Subcutaneous abdominal adipose tissue (tissue), 5 donors: ENCODE results near the gene MEIS2.

Experiments used
- H3K27ac ChIP-seq: one replicate; pipeline ENCODE4 v1.7.0; 2013; ENCODE audit warnings: low read depth, mild to moderate bottlenecking, inconsistent platforms, low read length, moderate library complexity
- H3K27me3 ChIP-seq, 5 donors: one replicate each; pipeline ENCODE4 v1.7.0; 2013; ENCODE audit warnings: low read length in 5 of 5, inconsistent platforms in 1 of 5; ENCODE audit not compliant: control insufficient read depth in 5 of 5, insufficient read depth in 4 of 5
- H3K36me3 ChIP-seq, 5 donors: one replicate each; pipeline ENCODE4 v1.7.0; 2013; ENCODE audit warnings: low read length in 5 of 5; ENCODE audit not compliant: control insufficient read depth in 5 of 5, insufficient read depth in 5 of 5
- H3K4me1 ChIP-seq, 5 donors: one replicate each; pipeline ENCODE4 v1.7.0; 2013; ENCODE audit warnings: low read length in 5 of 5, mild to moderate bottlenecking in 3 of 5, moderate library complexity in 1 of 5; ENCODE audit not compliant: control insufficient read depth in 5 of 5, insufficient read depth in 5 of 5
- H3K4me3 ChIP-seq, 5 donors: one replicate each; pipeline ENCODE4 v1.7.0; 2013; ENCODE audit warnings: low read length in 5 of 5, low read depth in 1 of 5
- H3K9ac ChIP-seq, 5 donors: one replicate each; pipeline ENCODE4 v1.7.0; 2013; ENCODE audit warnings: low read length in 5 of 5, mild to moderate bottlenecking in 4 of 5, moderate library complexity in 3 of 5
- H3K9me3 ChIP-seq, 5 donors: one replicate each; pipeline ENCODE4 v1.7.0; 2013; ENCODE audit warnings: low read length in 5 of 5; ENCODE audit not compliant: control insufficient read depth in 5 of 5
- donor health status: healthy.
- donor health status: healthy.
- donor health status: healthy.
- donor health status: healthy.
- donor health status: healthy.

MEIS2 gene

DNA sequence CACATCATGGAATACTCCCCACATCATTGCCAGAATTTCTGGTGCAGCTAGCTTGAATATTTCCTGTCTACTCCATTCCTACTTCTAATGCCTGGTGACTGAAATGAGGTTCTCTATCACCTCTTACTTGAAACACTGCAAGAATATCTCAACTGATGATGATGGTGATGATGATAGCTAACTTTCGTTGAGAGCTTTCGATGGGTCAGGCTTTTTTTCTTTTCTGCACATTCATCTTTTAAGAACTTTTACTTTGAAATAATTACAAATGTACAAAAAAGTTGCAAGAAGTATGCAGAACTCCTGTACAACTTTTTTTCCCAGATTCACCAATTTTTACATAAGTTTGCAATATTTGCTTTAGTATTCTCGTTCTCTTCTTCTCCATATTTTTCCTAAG, 233.5 kb downstream of the MEIS2 start:
- Histone ChIP-seq H3K27me3 (peaks cover 0 to 4% (median 0%) of the 10 kb centered on the region in 5 donors), H3K9me3 (no peaks in the 10 kb centered on the region), H3K27ac (no peak overlapping the region), H3K36me3 (no peaks in the 10 kb centered on the region), H3K9ac (no peak overlapping the region), H3K4me1 (no peaks in the 10 kb centered on the region), H3K4me3 (no peak overlapping the region)

DNA sequence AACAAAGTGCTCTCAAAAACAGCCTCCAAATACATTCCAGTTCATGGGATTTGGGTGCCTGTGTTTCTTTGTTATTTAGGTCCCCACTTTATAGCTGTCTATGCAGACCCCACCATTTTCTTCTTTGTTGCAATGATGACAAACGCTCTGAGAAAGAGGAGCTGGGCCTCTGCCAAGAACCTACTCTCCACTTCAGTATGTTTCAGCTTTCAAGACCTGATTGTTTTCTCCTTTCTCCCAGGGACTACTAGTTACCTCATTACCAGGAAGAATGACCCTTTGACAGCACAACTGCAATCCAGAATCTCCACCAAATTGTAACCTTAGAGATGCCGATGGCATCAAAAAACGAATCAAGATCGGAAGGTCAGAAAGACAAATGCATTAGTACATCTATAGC, 236.8 kb downstream of the MEIS2 start:
- no peak overlapping the region for H3K27ac ChIP-seq
- no peak overlapping the region for H3K9ac ChIP-seq
- H3K9me3 ChIP-seq, result no peaks in the 10 kb centered on the region
- H3K36me3 ChIP-seq, result no peaks in the 10 kb centered on the region
- no peaks in the 10 kb centered on the region for H3K4me1 ChIP-seq
- no peak overlapping the region for H3K4me3 ChIP-seq
- peaks cover 0 to 2% (median 0%) of the 10 kb centered on the region in 5 donors for H3K27me3 ChIP-seq

GRCh38 chr15:36860792-36861191, 239.6 kb downstream of the MEIS2 start:
- Histone ChIP-seq H3K9ac (no peak overlapping the region), H3K4me3 (no peak overlapping the region), H3K4me1 (no peaks in the 10 kb centered on the region), H3K36me3 (no peaks in the 10 kb centered on the region), H3K9me3 (no peaks in the 10 kb centered on the region), H3K27me3 (peaks cover 0 to 2% (median 0%) of the 10 kb centered on the region in 5 donors), H3K27ac (no peak overlapping the region)

GRCh38 chr15:36858423-36858822, 241.9 kb downstream of the MEIS2 start:
- no peaks in the 10 kb centered on the region for H3K9me3 ChIP-seq
- H3K27me3 ChIP-seq, result no peaks in the 10 kb centered on the region
- no peak overlapping the region for H3K9ac ChIP-seq
- H3K27ac ChIP-seq, result no peak overlapping the region
- no peak overlapping the region for H3K4me3 ChIP-seq
- H3K36me3 ChIP-seq, result no peaks in the 10 kb centered on the region
- no peaks in the 10 kb centered on the region for H3K4me1 ChIP-seq

DNA sequence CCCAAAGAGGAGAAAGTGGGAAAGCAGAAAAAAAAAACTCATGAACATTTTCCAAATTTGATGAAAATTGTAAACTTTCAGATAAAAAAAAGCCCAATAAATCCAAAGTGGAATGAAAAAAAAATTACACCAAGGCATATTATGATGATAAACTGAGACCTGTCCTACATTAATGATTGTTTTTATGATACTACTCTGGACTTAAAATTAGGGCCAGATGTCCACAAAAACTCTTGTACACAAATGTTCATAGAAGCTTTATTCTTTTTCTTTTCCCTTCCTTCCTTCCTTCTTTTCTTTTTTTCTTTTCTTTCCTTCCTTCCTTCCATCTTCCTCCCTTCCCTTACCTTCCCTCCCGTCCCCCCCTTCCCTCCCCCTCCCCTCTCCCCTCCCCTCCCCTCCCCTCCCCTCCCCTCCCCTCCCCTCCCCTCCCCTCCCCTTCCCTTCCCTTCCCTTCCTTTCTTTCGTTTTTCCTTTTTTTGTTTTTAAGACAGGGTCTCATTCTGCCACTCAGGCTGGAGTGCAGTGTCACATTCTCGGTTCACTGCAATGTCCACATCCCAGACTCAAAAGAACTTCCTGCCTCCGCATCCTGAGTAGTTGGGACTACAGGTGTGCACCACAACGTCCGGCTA, 243.9 kb downstream of the MEIS2 start:
- no peak overlapping the region for H3K4me3 ChIP-seq
- H3K9me3 ChIP-seq, result no peaks in the 10 kb centered on the region
- H3K36me3 ChIP-seq, result no peaks in the 10 kb centered on the region
- H3K9ac ChIP-seq, result no peak overlapping the region
- H3K4me1 ChIP-seq, result no peaks in the 10 kb centered on the region
- no peak overlapping the region for H3K27ac ChIP-seq
- H3K27me3 ChIP-seq, result no peaks in the 10 kb centered on the region

DNA sequence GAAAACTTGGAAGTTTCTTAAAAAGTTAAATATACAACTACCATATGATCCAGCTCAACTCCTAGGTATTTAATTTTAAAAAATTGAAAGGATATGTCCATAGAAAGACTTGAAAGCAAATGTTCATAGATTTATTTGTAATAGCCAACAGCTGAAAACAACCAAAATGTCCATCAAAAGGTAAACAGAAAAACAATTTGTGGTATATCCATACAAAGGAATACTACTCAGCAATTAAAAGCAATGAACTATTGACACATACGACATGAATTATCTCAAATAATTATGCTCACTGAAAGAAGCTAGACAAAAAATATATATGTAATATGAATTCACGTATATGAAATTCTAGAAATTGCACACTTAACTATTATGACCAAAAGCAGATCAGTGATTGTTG, 249.5 kb downstream of the MEIS2 start:
- Histone ChIP-seq H3K27me3 (no peaks in the 10 kb centered on the region), H3K4me3 (no peak overlapping the region), H3K9ac (no peak overlapping the region), H3K27ac (no peak overlapping the region), H3K9me3 (peaks cover 0 to 6% (median 2%) of the 10 kb centered on the region in 5 donors), H3K4me1 (no peaks in the 10 kb centered on the region), H3K36me3 (no peaks in the 10 kb centered on the region)

DNA sequence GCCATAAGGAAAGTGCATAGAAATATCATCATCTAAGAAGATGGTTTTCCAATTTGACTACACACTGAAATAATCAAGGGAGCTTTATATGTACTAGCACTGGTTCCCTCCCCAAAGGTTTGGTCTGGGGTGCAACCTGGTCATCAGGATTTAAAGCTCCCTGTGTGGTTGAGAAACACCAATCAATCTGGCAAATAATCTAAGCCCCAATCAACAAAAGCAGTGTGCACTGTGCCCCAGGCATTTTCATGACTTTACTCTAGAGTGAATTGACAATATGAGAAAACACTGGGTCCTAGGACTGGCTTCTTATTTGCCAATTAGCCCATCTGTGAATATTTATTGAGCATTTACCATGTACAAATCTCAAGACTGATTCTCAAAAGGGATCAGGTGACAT, 255.1 kb downstream of the MEIS2 start:
- Histone ChIP-seq H3K9ac (no peak overlapping the region), H3K27me3 (no peaks in the 10 kb centered on the region), H3K4me3 (no peak overlapping the region), H3K9me3 (no peaks in the 10 kb centered on the region), H3K36me3 (no peaks in the 10 kb centered on the region), H3K27ac (no peak overlapping the region), H3K4me1 (peaks cover 0 to 9% (median 0%) of the 10 kb centered on the region in 5 donors)

- no peak overlapping the region for H3K4me3 ChIP-seq
- H3K9ac ChIP-seq, result no peak overlapping the region
- no peak overlapping the region for H3K27ac ChIP-seq
- H3K27me3 ChIP-seq, result no peaks in the 10 kb centered on the region
- H3K9me3 ChIP-seq, result no peaks in the 10 kb centered on the region
- no peaks in the 10 kb centered on the region for H3K36me3 ChIP-seq
- peaks cover 0 to 9% (median 0%) of the 10 kb centered on the region in 5 donors for H3K4me1 ChIP-seq
Measured at GRCh38 chr15:36844534-36844998, 255.8 kb downstream of the MEIS2 start.

DNA sequence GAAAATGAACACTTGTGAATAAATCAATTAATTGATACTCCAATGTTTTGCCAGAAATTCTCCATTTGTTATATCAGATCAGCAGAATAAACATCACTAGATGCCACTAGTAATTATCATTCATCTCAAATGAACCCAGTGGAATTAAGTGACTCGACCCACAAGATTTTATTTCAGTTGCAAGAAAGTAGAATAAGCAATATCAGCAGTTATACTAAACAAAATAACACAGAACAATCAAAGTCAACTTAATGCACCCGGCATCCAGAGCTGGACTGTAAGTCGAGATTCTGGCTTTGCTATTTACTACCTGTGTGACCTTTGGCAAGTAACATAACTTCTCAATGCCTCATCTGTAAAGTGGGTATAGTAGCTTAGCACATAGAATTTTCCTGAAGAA, 256.5 kb downstream of the MEIS2 start:
- Histone ChIP-seq H3K9ac (no peak overlapping the region), H3K4me3 (no peak overlapping the region), H3K36me3 (no peaks in the 10 kb centered on the region), H3K9me3 (no peaks in the 10 kb centered on the region), H3K27ac (no peak overlapping the region), H3K4me1 (peaks cover 0 to 9% (median 0%) of the 10 kb centered on the region in 5 donors), H3K27me3 (no peaks in the 10 kb centered on the region)

DNA sequence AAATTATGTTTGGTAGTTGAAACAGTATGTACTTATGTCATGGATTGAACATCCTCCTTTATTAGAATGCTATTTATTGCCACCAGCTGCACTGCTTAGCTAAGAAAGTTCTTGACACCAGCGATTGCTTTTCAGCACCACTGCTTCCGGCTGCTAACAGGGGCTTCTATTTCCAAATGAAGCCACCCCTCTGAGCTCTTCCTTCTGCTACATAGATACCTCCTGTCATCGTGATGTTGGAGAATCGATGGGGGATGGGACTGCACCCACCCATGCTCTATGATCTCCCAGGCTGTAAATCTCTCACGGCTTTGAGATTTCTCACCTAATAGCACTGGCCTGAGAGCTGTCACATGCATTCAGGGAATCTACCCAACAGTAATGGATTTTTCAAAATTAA, 259.2 kb downstream of the MEIS2 start:
- Histone ChIP-seq H3K27me3 (no peaks in the 10 kb centered on the region), H3K9ac (no peak overlapping the region), H3K4me1 (peaks cover 0 to 9% (median 0%) of the 10 kb centered on the region in 5 donors), H3K27ac (no peak overlapping the region), H3K9me3 (no peaks in the 10 kb centered on the region), H3K36me3 (no peaks in the 10 kb centered on the region), H3K4me3 (no peak overlapping the region)
